SK-N-SH (cell line): Measurements from ENCODE around the gene CACNA1A.

Source experiments
- CHD2 ChIP-seq: fragments of 150-350 bp; IDR thresholded peaks from 2 replicates; pipeline ENCODE4 v1.6.1; 2018; ENCODE audit warnings: low read length; ENCODE audit not compliant: partially characterized antibody
- CTCF ChIP-seq: fragments of 200-600 bp; sonication (generic); IDR thresholded peaks from 2 replicates; pipeline ENCODE4 v1.6.1; 2017; ENCODE audit warnings: antibody characterized with exemption, mild to moderate bottlenecking, moderate library complexity
- JUND ChIP-seq: IDR thresholded peaks from 2 replicates; pipeline ENCODE4 v1.4.0; 2012
- MEF2A ChIP-seq: IDR thresholded peaks from 2 replicates; pipeline ENCODE4 v1.4.0; 2012; ENCODE audit warnings: low read depth, borderline replicate concordance
- MXI1 ChIP-seq: IDR thresholded peaks from 2 replicates; pipeline ENCODE4 v1.6.1; 2012; ENCODE audit warnings: mild to moderate bottlenecking, low read depth, low read length, improper control_type of control experiment
- NRF1 ChIP-seq: IDR thresholded peaks from 2 replicates; pipeline ENCODE4 v1.6.1; 2012; ENCODE audit warnings: low read depth, mild to moderate bottlenecking, low read length
- RAD21 ChIP-seq: IDR thresholded peaks from 2 replicates; pipeline ENCODE4 v1.6.1; 2012; ENCODE audit warnings: mild to moderate bottlenecking, low read length
- RCOR1 ChIP-seq: fragments of 150-350 bp; IDR thresholded peaks from 2 replicates; pipeline ENCODE4 v1.6.1; 2017; ENCODE audit warnings: antibody characterized with exemption, low read length
- TAF1 ChIP-seq: IDR thresholded peaks from 2 replicates; pipeline ENCODE4 v1.6.1; 2012; ENCODE audit warnings: low read depth, mild to moderate bottlenecking, low read length, moderate library complexity, borderline replicate concordance
- TCF12 ChIP-seq: IDR thresholded peaks from 2 replicates; pipeline ENCODE4 v1.4.0; 2012
- USF2 ChIP-seq: fragments of 150-350 bp; IDR thresholded peaks from 2 replicates; pipeline ENCODE4 v1.6.1; 2017; ENCODE audit warnings: antibody characterized with exemption, low read length, low read depth, borderline replicate concordance
- YY1 ChIP-seq: IDR thresholded peaks from 2 replicates; pipeline ENCODE4 v1.4.0; 2012; ENCODE audit warnings: low read depth, mild to moderate bottlenecking
- TF ChIP-seq, protein P1 (sequence below): IDR thresholded peaks from 2 replicates; pipeline ENCODE4 v1.4.0; 2012; ENCODE audit warnings: low read depth

GRCh38 chr19:13492128-13492527 lies 14.2 kb downstream of the CACNA1A start:
- no peak for TF ChIP-seq RAD21
- TF ChIP-seq CHD2, result no peak
- TF ChIP-seq CTCF, result no peak
- TF ChIP-seq, protein P1, sequence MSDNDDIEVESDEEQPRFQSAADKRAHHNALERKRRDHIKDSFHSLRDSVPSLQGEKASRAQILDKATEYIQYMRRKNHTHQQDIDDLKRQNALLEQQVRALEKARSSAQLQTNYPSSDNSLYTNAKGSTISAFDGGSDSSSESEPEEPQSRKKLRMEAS, result no peak
- no peak for TF ChIP-seq JUND
- TF ChIP-seq USF2, result no peak
- no peak for TF ChIP-seq NRF1
- TF ChIP-seq RCOR1, result no peak
- no peak for TF ChIP-seq MEF2A
- no peak for TF ChIP-seq TAF1
- TF ChIP-seq MXI1, result no peak
- no peak for TF ChIP-seq TCF12
- no peak for TF ChIP-seq YY1
